Hepatocyte (in vitro differentiated cells): Measurements from ENCODE around the gene MTX1. TPM values are rescaled to one million over a fixed set of nuclear protein-coding genes. Genes with fewer than 3 reads are reported as not detected.
"Not testable (repeated sequence)": the region's sequence is repeated elsewhere in the genome, so short reads cannot be mapped to it uniquely, and the experiment has no call there.

Experiments used
- DNase-seq: peaks from one replicate; pipeline ENCODE4 v3.0.0-alpha.2; 2016; ENCODE audit warnings: low spot score
- H2AFZ ChIP-seq: fragments of 200-600 bp; sonication (generic); 2 replicates; pipeline ENCODE4 v1.6.0; 2016; ENCODE audit warnings: antibody characterized with exemption, mild to moderate bottlenecking
- H3K27ac ChIP-seq: fragments of 200-600 bp; sonication (generic); 2 replicates; pipeline ENCODE4 v1.5.1; 2016; ENCODE audit warnings: mild to moderate bottlenecking
- H3K27me3 ChIP-seq: fragments of 200-600 bp; sonication (generic); 2 replicates; pipeline ENCODE4 v1.6.1; 2016
- H3K36me3 ChIP-seq: fragments of 200-600 bp; sonication (generic); replicated peaks from 2 replicates; pipeline ENCODE4 v1.5.1; 2016; ENCODE audit warnings: low read depth; ENCODE audit not compliant: insufficient read depth
- H3K4me1 ChIP-seq: fragments of 200-600 bp; sonication (generic); 2 replicates; pipeline ENCODE4 v1.5.1; 2016; ENCODE audit warnings: mild to moderate bottlenecking, moderate library complexity; ENCODE audit not compliant: insufficient read depth
- H3K4me2 ChIP-seq: fragments of 200-600 bp; sonication (generic); 2 replicates; pipeline ENCODE4 v1.6.0; 2016
- H3K4me3 ChIP-seq: fragments of 200-600 bp; sonication (generic); 2 replicates; pipeline ENCODE4 v1.5.1; 2016; ENCODE audit warnings: mild to moderate bottlenecking
- H3K79me2 ChIP-seq: fragments of 200-600 bp; sonication (generic); 2 replicates; pipeline ENCODE4 v1.6.0; 2017; ENCODE audit warnings: mild to moderate bottlenecking
- H3K9me2 ChIP-seq: fragments of 200-600 bp; sonication (generic); replicated peaks from 2 replicates; pipeline ENCODE4 v1.6.0; 2017; ENCODE audit warnings: mild to moderate bottlenecking; ENCODE audit not compliant: insufficient read depth
- H3K9me3 ChIP-seq: fragments of 200-600 bp; sonication (generic); 2 replicates; pipeline ENCODE4 v1.5.1; 2016; ENCODE audit warnings: low read depth, mild to moderate bottlenecking
- H4K20me1 ChIP-seq: fragments of 200-600 bp; sonication (generic); 2 replicates; pipeline ENCODE4 v1.6.0; 2016; ENCODE audit warnings: mild to moderate bottlenecking; ENCODE audit not compliant: insufficient read depth, poor library complexity, severe bottlenecking
- EZH2 ChIP-seq: fragments of 200-600 bp; sonication (generic); IDR thresholded peaks from 2 replicates; pipeline ENCODE4 v1.6.1; 2016; ENCODE audit warnings: antibody characterized with exemption, mild to moderate bottlenecking, borderline replicate concordance
- EZH2phosphoT487 ChIP-seq: fragments of 200-600 bp; sonication (generic); IDR thresholded peaks from one replicate; pipeline ENCODE4 v1.6.1; 2018; ENCODE audit warnings: antibody characterized with exemption, mild to moderate bottlenecking, low read depth, moderate library complexity; ENCODE audit not compliant: unreplicated experiment, severe bottlenecking
- WGBS: methylation state at CpG from one replicate; pipeline ENCODE4 v1.1.6; 2016; ENCODE audit warnings: low lambda C conversion rate; ENCODE audit errors: missing lambda C conversion rate; 5-methylcytosine and 5-hydroxymethylcytosine counted together
- polyA plus RNA-seq: library from polyadenylated mRNA; unstranded; fragments of >200 nt; fragmentation: Nextera tagmentation; extraction: Ambion mirVana; gene quantifications from 2 replicates; pipeline ENCODE4 v1.2.1, GENCODE V29; 2016
- total RNA-seq: library from RNA; depleted of rRNA; stranded (reverse); fragments of >200 nt; gene quantifications from 2 replicates; pipeline ENCODE4 v1.2.3, GENCODE V29; 2014
- TF ChIP-seq, protein P1 (sequence below): fragments of 200-600 bp; sonication (generic); IDR thresholded peaks from 2 replicates; pipeline ENCODE4 v1.5.1; 2016; ENCODE audit warnings: antibody characterized with exemption, mild to moderate bottlenecking; ENCODE audit not compliant: poor library complexity

Gene MTX1
- total and polyA plus RNA-seq, 2 experiments from 2014 or later = 42.1 to 78.2 TPM

DNA sequence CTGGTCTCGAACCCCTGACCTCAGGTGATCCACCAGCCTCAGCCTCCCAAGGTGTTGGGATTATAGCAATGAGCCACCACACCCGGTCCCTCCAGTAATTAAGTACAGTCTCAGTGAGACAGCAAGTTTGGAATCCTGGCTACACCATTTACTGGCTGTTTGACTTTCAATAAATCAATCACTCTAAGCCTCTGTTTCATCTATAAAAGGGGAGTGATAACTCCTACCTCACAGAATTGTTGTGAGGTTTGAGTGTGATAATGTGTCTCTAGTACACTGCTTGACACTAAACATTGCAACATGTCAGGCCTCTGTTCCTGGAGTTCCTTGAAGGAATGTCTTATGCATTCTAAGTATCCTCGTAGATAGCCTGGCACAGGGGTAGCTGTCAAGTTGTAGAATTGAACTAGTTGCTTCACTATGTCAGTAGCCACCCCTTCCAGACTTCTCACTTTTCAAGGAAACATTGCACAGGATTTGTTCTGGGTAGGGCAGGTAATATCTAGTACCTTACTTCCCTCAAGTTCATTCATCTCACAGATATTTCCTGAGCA is 34.4 kb downstream of the MTX1 start:
- no peak overlapping the region for H2AFZ ChIP-seq
- no peak overlapping the region for H3K4me3 ChIP-seq
- no peak for TF ChIP-seq EZH2phosphoT487
- TF ChIP-seq, protein P1, sequence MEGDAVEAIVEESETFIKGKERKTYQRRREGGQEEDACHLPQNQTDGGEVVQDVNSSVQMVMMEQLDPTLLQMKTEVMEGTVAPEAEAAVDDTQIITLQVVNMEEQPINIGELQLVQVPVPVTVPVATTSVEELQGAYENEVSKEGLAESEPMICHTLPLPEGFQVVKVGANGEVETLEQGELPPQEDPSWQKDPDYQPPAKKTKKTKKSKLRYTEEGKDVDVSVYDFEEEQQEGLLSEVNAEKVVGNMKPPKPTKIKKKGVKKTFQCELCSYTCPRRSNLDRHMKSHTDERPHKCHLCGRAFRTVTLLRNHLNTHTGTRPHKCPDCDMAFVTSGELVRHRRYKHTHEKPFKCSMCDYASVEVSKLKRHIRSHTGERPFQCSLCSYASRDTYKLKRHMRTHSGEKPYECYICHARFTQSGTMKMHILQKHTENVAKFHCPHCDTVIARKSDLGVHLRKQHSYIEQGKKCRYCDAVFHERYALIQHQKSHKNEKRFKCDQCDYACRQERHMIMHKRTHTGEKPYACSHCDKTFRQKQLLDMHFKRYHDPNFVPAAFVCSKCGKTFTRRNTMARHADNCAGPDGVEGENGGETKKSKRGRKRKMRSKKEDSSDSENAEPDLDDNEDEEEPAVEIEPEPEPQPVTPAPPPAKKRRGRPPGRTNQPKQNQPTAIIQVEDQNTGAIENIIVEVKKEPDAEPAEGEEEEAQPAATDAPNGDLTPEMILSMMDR = no peak
- TF ChIP-seq EZH2 = no peak
- peak overlapping the region; percentile 75 for H3K27ac ChIP-seq
- no peaks in the 10 kb centered on the region for H3K9me3 ChIP-seq
- H3K4me1 ChIP-seq = peaks cover 15% of the 10 kb centered on the region
- WGBS = 38% methylated on average over 3 of the region's 3 CpGs
- no peaks in the 10 kb centered on the region for H3K9me2 ChIP-seq
- H4K20me1 ChIP-seq = no peaks in the 10 kb centered on the region
- no peaks in the 10 kb centered on the region for H3K36me3 ChIP-seq
- no peaks in the 10 kb centered on the region for H3K27me3 ChIP-seq
- no peak for DNase-seq
- H3K79me2 ChIP-seq = peaks cover 11% of the 10 kb centered on the region
- H3K4me2 ChIP-seq = peak overlapping the region; percentile 84

DNA sequence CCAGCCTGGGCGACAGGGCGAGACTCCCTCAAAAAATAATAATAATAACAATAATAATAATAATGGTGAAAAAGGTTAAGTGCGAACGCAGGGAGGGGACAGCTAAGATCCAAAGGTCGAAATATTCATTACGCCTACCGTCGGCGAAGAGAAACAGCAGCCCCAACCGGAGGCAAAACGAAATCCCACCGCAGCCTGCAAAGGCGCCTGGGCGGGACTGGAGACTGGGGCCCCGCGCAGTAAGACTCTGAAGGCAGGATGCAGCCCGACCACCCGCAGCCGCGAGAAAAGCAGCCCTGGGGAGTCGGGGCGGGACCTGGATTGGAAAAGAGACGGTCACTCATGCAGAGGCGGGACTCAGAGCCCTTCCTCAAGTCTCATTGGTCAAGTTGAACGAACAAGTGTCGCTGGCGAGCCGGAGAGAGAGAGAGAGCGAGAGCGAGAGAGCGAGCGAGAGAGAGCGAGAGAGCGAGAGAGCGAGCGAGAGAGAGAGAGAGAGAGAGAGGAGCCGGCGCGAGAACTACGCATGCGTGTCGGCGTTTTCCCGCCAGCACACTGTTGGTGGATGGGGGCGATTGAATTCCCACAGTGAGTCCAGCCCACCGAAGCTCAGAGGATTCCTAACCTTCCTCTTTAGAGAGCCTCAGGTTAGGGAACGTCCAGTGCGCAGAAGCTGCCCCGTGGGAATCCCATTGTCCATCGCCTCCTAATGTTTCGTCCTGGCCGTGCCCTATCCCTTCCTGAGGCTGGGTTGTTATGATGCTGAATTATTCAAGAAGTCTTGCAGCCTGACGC is 36.1 kb downstream of the MTX1 start:
- peak overlapping the region; percentile 80 for H2AFZ ChIP-seq
- WGBS = 1% methylated on average over 51 of the region's 53 CpGs

DNA sequence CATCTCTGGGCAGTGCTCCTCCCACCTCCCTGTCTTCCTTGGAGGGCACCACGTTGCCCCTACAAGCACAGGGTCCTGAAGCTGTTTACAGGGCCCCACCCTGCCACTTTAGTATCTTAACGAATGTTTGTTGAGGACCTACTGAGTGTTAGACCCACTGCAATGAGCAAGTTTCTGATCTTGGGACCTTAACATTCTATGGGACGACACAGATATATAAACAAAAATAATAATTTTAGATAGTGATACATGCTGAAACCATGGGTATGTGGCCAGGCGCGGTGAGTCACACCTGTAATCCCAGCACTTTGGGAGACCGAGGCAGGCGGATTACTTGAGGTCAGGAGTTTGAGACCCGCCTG is 36.6 kb downstream of the MTX1 start:
- peak overlapping the region; percentile 80 for H2AFZ ChIP-seq
- H3K27me3 ChIP-seq = no peaks in the 10 kb centered on the region
- peaks cover 11% of the 10 kb centered on the region for H3K79me2 ChIP-seq
- DNase-seq = no peak
- no peaks in the 10 kb centered on the region for H3K36me3 ChIP-seq
- H3K4me1 ChIP-seq = peaks cover 15% of the 10 kb centered on the region
- peak overlapping the region; percentile 74 for H3K27ac ChIP-seq
- H3K9me2 ChIP-seq = no peaks in the 10 kb centered on the region
- H3K9me3 ChIP-seq = no peaks in the 10 kb centered on the region
- H4K20me1 ChIP-seq = no peaks in the 10 kb centered on the region
- H3K4me2 ChIP-seq = peak overlapping the region; percentile 84
- TF ChIP-seq, protein P1 = no peak
- no peak for TF ChIP-seq EZH2
- H3K4me3 ChIP-seq = peak overlapping the region; percentile 21
- 66% methylated on average over 8 of the region's 8 CpGs for WGBS

More for the DNA sequence above, 36.1 kb downstream of the MTX1 start:
- peaks cover 11% of the 10 kb centered on the region for H3K79me2 ChIP-seq
- TF ChIP-seq, protein P1 = peak; percentile 63
- no peak for TF ChIP-seq EZH2
- H3K27me3 ChIP-seq = no peaks in the 10 kb centered on the region
- H3K9me2 ChIP-seq = no peaks in the 10 kb centered on the region
- no peaks in the 10 kb centered on the region for H4K20me1 ChIP-seq
- no peaks in the 10 kb centered on the region for H3K9me3 ChIP-seq
- H3K4me3 ChIP-seq = peak overlapping the region; percentile 26
- peak overlapping the region; percentile 84 for H3K4me2 ChIP-seq
- no peaks in the 10 kb centered on the region for H3K36me3 ChIP-seq
- peaks cover 15% of the 10 kb centered on the region for H3K4me1 ChIP-seq
- peak overlapping the region; percentile 75 for H3K27ac ChIP-seq
- peak; percentile 98 for DNase-seq

DNA sequence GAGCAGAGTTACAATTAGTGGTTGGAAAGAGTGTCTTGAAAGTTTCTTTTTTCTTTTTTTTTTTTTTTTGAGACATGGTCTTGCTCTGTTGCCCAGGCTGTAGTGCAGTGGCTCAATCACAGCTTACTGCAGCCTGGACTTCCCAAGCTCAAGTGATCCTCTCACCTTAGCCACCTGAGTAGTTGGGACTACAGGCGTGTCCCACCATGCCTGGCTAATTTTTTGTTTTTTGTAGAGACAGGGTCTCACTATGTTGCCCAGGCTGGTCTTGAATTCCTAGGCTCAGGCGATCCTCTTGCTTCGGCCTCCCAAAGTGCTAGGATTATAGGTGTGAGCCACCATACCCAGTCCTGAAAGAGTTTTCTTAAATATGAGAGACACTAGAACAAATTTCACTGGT is 38.3 kb downstream of the MTX1 start:
- not testable (repeated sequence) for H4K20me1 ChIP-seq, H3K36me3 ChIP-seq, H2AFZ ChIP-seq, H3K9me3 ChIP-seq, H3K9me2 ChIP-seq, H3K27me3 ChIP-seq, DNase-seq, H3K27ac ChIP-seq, H3K4me3 ChIP-seq, H3K4me2 ChIP-seq
- 100% methylated on average over 3 of the region's 3 CpGs for WGBS
- peaks cover 13% of the 10 kb centered on the region for H3K79me2 ChIP-seq
- H3K4me1 ChIP-seq = peaks cover 20% of the 10 kb centered on the region
